Measurements from ENCODE around the gene SPATA32. TPM values are rescaled to one million over a fixed set of nuclear protein-coding genes. Genes with fewer than 3 reads are reported as not detected.

SPATA32 gene
- total RNA-seq, 1 donor = not detected

GRCh38 chr17:45270828-45271418, 9.0 kb upstream of the SPATA32 start:
- Histone ChIP-seq H4K20me1 (ENCODE audit: insufficient read depth, low read length) (peaks cover 71% of the 10 kb centered on the region), H3K4me2 (ENCODE audit: insufficient read depth, low read length) (no peak overlapping the region), H3K79me2 (ENCODE audit: insufficient read depth, low read length) (no peaks in the 10 kb centered on the region), H3K27me3 (ENCODE audit: insufficient read depth, low read length) (no peaks in the 10 kb centered on the region), H3K36me3 (ENCODE audit: insufficient read depth, low read length) (peaks cover 77% of the 10 kb centered on the region), H2AFZ (ENCODE audit: low read length) (no peak overlapping the region), H3K4me3 (ENCODE audit: insufficient read depth, low read length) (no peak overlapping the region), H3K27ac (ENCODE audit: low read depth, low read length) (no peak overlapping the region), H3K9me3 (ENCODE audit: low read depth, low read length) (no peaks in the 10 kb centered on the region), H3K4me1 (ENCODE audit: insufficient read depth, low read length) (peaks cover 10% of the 10 kb centered on the region)
- DNase-seq (ENCODE audit: insufficient read length, low spot score, missing footprints) = peak; percentile 83
- TF ChIP-seq CTCF (IDR thresholded peaks at IDR 0.05; ENCODE audit: extremely low read depth, low read depth, low read length) = peak; percentile 52

GRCh38 chr17:45269912-45270311, 8.0 kb upstream of the SPATA32 start:
- Histone ChIP-seq H3K36me3 (ENCODE audit: insufficient read depth, low read length) (peaks cover 82% of the 10 kb centered on the region), H3K4me1 (ENCODE audit: insufficient read depth, low read length) (peaks cover 16% of the 10 kb centered on the region), H2AFZ (ENCODE audit: low read length) (no peak overlapping the region), H3K79me2 (ENCODE audit: insufficient read depth, low read length) (no peaks in the 10 kb centered on the region), H3K9me3 (ENCODE audit: low read depth, low read length) (no peaks in the 10 kb centered on the region), H4K20me1 (ENCODE audit: insufficient read depth, low read length) (peaks cover 79% of the 10 kb centered on the region), H3K27ac (ENCODE audit: low read depth, low read length) (no peak overlapping the region), H3K27me3 (ENCODE audit: insufficient read depth, low read length) (no peaks in the 10 kb centered on the region), H3K4me2 (ENCODE audit: insufficient read depth, low read length) (no peak overlapping the region), H3K4me3 (ENCODE audit: insufficient read depth, low read length) (no peak overlapping the region)
- peak; percentile 51 for DNase-seq (ENCODE audit: insufficient read length, low spot score, missing footprints)
- TF ChIP-seq CTCF (IDR thresholded peaks at IDR 0.05; ENCODE audit: extremely low read depth, low read depth, low read length) = no peak

- Histone ChIP-seq H3K4me2 (ENCODE audit: insufficient read depth, low read length) (no peak overlapping the region), H3K27ac (ENCODE audit: low read depth, low read length) (no peak overlapping the region), H3K4me1 (ENCODE audit: insufficient read depth, low read length) (peaks cover 28% of the 10 kb centered on the region), H3K79me2 (ENCODE audit: insufficient read depth, low read length) (no peaks in the 10 kb centered on the region), H3K36me3 (ENCODE audit: insufficient read depth, low read length) (peaks cover 86% of the 10 kb centered on the region), H2AFZ (ENCODE audit: low read length) (no peak overlapping the region), H3K4me3 (ENCODE audit: insufficient read depth, low read length) (no peak overlapping the region), H3K27me3 (ENCODE audit: insufficient read depth, low read length) (no peaks in the 10 kb centered on the region), H4K20me1 (ENCODE audit: insufficient read depth, low read length) (peaks cover 85% of the 10 kb centered on the region), H3K9me3 (ENCODE audit: low read depth, low read length) (no peaks in the 10 kb centered on the region)
- no peak for TF ChIP-seq CTCF (IDR thresholded peaks at IDR 0.05; ENCODE audit: extremely low read depth, low read depth, low read length)
- peak; percentile 68 for DNase-seq (ENCODE audit: insufficient read length, low spot score, missing footprints)
These were observed 5.7 kb upstream of the SPATA32 start for GRCh38 chr17:45267436-45268055.

- H3K27ac ChIP-seq (ENCODE audit: low read depth, low read length) = peak overlapping the region; percentile 46
- DNase-seq (ENCODE audit: insufficient read length, low spot score, missing footprints) = no peak
- H3K4me3 ChIP-seq (ENCODE audit: insufficient read depth, low read length) = no peak overlapping the region
- peaks cover 76% of the 10 kb centered on the region for H3K36me3 ChIP-seq (ENCODE audit: insufficient read depth, low read length)
- no peaks in the 10 kb centered on the region for H3K27me3 ChIP-seq (ENCODE audit: insufficient read depth, low read length)
- H3K4me1 ChIP-seq (ENCODE audit: insufficient read depth, low read length) = peaks cover 31% of the 10 kb centered on the region
- no peak for TF ChIP-seq CTCF (IDR thresholded peaks at IDR 0.05; ENCODE audit: extremely low read depth, low read depth, low read length)
- no peaks in the 10 kb centered on the region for H3K79me2 ChIP-seq (ENCODE audit: insufficient read depth, low read length)
- no peak overlapping the region for H2AFZ ChIP-seq (ENCODE audit: low read length)
- H3K4me2 ChIP-seq (ENCODE audit: insufficient read depth, low read length) = peak overlapping the region; percentile 28
- H4K20me1 ChIP-seq (ENCODE audit: insufficient read depth, low read length) = peaks cover 91% of the 10 kb centered on the region
- no peaks in the 10 kb centered on the region for H3K9me3 ChIP-seq (ENCODE audit: low read depth, low read length)
These were observed 4.6 kb upstream of the SPATA32 start for GRCh38 chr17:45266372-45266926.
